Stimulated activated CD4-positive, alpha-beta T cell treated with anti-CD3 and anti-CD28 coated beads, Interleukin-1b, Interleukin-23, amount 100 ng/mL, for 1 hour (primary cell): Measurements from ENCODE around the gene MELTF.

Experiments
- DNase-seq, 2 donors: peaks; one replicate each; pipeline ENCODE4 v3.0.0-alpha.2; 2020; ENCODE audit warnings: low read depth in 2 of 2

The MELTF gene

DNA sequence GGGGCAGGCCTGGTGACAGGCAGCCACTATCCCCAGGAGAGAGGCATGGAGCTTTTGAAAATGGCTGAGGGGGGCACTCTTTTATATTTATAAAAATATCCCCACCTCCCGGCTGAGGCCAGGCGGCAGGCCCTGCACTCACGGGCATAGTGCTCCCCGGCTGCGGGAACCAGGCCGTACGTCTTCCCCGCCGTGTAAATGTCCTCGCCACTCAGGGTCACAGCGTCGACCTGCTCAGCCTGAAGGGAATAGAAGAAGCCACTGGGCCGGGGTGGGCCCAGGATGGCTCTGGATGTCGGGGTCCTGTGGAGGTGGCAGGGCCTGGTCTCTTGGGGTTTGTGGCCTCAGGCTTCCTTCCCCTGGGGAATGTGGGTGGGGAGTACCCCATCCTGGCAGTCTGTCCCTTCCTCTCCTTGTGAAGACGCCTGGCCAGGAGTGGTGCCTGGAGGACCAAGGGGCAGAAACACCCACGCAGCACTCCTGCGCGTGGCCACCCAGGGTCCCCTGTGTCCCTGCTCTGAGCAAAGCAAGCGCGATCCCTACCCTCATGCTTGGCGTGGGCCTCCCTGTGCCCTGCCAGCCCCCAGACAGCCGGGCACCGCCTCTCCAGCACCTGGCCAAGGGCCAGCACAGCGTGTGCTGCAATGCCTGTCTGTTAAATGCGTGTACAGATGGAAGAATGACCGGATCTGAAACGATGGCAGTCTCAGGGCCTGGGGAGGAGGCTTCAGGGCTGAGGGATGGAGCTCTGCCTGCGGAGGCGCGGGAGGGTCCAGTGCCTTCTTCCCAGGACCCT lies 18.9 kb downstream of the MELTF start:
- no peak for DNase-seq

GRCh38 chr3:197009532-197010019 lies 20.0 kb downstream of the MELTF start:
- no peak for DNase-seq

DNA sequence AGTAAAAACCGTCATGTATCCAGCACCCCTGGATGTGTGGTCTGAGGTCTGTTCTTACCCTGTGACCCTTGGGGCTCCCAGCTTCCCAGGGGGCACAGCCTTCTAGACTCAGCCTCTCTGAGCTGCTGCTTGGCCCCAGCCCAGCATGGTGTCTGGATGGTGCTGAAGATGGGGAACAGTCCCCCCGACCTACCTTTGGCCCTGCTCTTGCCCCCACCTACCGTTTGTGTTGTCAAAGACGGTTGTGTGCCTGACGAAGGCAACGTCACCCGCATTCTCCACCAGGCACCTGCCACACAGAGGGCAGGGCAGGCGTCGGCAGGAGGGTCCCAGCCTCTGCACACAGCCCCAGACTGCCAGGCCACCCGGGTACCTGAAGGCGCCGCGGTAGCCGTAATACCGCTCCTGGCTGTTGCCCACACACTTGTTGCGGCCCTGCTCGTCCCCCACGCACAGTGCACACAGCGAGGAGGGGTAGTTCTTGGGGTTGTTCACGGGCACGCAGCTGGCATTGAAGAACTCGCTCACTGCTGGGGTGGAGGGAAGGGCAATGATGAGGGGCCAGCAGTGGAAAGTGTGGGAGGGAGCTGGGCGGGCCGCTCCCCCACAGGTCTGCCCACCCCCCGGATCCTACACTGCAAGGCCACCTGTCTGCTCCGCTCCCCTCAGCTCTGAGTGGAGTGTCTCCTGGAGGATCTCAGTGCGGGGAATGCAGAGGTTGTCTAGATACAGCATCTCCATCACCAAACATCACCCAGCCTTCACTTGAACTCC lies 21.0 kb downstream of the MELTF start:
- DNase-seq, result no peak

- DNase-seq, result no peak
Measured at GRCh38 chr3:197007953-197008352, 21.7 kb downstream of the MELTF start.

- DNase-seq, result no peak
Measured at GRCh38 chr3:197007296-197007940, 22.2 kb downstream of the MELTF start.

GRCh38 chr3:197006860-197007259 lies 22.8 kb downstream of the MELTF start:
- DNase-seq, result no peak

- no peak for DNase-seq
Measured at GRCh38 chr3:197006446-197006845, 23.2 kb downstream of the MELTF start.

DNA sequence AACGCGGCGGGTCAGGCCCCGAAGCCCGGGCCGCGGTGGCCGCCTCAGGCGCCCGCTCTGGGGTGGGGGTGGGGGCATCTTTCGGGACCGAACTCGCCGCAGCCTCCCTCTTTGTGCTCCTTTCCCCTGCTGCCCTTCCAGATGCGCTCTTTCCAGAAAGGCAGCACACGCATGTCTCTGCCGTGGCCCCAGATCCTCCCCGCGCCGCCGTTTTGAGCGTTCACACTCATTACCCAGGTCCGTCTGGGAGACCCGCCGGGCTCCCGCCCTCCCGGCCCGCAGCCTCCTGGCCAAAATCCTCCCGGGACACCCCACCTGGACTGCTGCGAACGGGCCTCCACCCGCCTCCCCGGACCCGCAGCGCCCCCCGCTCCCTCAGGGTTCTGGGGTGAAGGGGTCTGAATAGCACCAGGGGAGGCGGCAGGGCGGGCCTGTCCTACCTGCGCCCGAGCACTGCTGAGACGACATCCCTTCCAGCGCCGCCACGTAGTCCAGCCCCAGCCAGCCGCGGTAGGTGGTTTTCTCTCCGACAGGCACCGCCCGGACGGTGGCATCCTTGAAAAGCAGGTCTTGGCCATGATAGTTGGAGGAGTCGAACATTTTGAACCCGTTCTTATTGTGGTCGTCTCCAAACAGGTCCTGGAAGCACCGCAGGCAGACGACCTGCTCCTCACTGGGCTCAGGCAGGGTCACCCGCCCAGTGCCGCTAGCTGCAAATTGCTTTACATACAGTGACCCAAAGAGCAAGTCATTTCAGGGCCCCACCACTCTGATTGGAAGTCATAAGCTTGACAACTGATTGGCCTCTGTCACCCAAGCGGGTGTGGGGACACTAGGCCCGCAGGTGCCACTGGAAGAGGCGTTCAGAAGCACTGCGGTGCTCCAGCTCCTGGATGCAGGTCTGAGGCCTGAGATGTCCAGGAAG lies 25.9 kb downstream of the MELTF start:
- no peak for DNase-seq

GRCh38 chr3:197002701-197003454 lies 26.7 kb downstream of the MELTF start:
- peak; percentile 58 to 72 for DNase-seq

DNA sequence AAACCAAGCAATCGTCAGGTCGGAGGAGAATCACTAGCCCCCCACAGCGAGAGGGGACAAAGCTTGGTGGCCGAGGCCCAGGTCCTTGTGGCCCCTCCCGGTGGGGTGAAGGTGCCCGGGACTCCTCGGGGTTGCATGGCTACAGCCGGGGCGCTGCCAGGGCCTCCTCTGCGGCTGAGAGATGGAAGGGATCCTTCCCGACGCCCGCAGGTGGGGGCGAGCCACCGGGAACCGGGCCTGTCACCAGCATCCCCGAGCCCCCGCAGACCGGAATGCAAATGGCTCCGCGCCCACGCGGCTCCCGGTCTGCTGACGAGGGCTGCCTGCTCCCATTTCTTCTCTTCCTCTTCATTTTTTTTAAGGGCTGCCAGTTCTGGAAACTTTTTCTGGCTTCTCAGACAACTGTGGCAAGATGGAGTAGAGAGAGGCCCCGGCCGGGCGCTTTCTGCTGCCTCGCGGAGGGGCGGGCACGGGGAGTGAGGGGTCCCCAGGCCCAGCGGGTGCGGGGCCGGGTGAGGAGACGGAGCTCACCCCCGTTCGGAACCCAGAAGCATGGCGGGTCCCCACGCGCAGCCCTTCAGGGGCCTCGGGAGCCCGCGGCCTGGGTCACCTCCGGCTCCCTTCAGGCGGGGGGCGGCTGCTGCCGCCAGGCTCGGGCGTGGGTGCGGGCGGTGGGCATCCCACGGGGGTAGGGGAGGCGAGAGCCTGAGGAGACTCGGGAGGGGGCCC lies 27.5 kb downstream of the MELTF start:
- no peak for DNase-seq

GRCh38 chr3:197001106-197001971 lies 28.3 kb downstream of the MELTF start:
- no peak for DNase-seq

DNA sequence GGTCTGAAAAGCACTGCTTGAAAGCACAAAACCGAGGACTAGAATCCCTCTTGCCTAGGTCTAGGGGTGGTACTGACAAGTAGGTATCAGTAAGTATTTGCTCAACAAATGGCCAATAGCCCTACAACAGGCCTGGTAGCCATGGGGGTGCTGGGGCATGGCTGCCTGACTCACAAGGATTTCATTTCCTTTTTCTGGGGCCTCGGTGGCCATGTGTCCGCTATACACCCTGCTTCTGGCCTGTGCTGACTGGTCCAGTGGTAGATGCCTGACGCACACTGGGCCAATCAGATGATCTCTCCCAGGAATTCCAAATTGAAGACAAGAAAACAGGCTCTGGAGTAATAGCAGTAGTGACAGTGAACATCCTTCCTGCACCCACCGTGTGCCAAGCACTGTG lies 29.4 kb downstream of the MELTF start:
- DNase-seq, result no peak

- DNase-seq, result no peak
Measured at GRCh38 chr3:196998966-196999760, 30.5 kb downstream of the MELTF start.

GRCh38 chr3:196997311-196997710 lies 32.3 kb downstream of the MELTF start:
- no peak for DNase-seq

- DNase-seq, result no peak
Measured at GRCh38 chr3:196996454-196997265, 33.0 kb downstream of the MELTF start.

DNA sequence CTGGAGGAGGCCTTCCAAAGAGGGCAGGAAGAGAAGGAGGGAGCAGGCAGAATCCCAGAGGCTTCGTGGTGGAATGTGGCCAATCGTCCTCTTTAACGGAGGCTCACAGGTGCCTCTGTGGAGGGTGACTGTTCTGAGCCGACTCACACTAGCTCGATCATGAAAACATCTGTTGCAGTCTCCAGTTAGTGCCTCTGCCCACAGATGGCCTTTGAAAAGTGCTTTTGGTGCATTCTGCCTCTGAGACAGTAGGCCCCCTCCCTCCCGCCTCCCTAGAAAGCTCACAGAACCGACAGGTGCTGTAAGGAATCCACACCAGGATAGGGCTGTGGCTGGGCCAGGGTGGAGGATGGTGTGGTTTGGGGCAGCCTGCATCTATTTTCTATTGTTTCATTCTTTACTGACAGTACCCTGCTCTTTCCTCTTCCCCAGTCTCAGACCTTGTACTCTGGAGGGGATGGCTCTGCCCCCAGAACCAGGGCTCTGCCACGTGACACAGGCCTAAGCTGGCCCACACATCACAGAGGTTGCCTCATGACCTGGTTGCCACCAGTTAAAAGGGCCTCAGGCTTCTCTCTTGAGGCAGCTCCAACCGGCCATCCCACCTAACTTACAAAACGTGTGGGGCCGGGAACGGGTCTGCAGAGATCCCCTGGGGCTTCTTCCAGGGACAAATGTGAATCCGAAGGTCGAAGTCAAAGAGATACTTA lies 33.8 kb downstream of the MELTF start:
- DNase-seq, result no peak

DNA sequence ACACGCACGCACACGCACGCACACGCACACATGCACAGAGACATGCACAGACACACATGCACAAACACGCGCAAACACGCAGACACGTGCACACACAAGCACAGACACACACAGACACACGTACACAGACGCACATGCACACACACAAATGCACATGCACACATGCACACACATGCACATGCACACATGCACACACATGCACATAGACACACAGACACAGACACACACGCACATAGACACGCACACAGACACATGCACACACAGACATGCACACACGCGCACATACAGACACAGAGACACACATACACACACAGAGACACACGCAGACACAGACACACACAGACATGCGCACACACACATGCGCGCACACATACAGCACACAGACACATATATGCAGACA lies 34.6 kb downstream of the MELTF start:
- no peak for DNase-seq
